NCI-H187 treated with DMSO at 0.1 percent for 48 hours (cell line): Measurements from ENCODE around the gene IMMP2L.
A peak's percentile ranks its signal among the peaks of the same experiment; 100 is the strongest.

ENCODE experiments used
- DNase-seq: peaks from one replicate; lab custom pipeline; 2025; lab: John Stamatoyannopoulos, UW

IMMP2L gene

DNA sequence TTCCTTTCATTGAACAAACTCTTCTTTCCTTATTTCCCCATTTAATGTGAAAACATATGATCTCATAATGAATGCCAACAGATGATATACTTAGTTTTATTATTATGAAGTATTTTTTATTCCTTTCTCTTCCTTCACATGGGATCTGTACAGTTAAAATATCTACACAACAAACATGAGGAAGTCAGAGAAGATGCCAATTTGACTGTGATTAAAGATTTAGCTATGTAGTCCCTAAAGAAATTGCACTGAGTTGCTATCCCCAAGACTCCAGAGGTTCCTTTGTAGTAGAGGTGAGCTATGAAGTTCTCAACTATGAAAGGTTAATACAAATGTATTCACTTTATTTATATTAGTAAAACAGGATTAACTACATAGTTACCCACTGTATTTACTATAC, 532.0 kb downstream of the IMMP2L start:
- DNase-seq = no peak

DNA sequence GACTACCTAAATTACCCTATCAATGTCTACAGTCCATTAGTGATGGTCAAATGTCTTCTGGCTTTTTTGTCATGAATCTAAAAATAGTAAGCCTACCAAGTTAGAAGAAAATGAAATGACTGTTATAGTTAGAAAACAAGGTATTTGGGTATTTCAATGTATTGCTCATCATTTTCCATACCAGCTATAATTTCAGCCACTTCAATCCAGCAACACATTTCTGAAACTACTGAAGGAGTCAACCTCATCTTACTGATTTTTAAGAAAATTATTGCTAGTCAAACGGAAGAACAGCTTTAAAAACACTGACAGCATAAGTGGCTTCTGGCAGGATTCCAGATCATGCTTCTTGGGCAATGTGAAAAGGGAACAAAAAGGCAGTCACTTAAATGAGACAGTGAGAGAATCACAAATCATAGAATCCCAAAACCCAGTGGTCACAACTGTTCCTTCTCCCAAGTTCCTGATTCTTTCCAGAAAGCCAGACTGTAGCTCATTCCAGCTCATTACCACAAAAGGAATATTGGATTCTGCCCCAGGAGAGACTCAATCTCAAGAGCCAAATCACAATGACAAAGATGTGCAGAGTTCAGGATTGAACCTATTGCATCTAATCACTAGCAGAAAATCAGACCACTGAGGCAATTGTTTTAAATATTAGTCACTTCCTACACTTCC, 532.6 kb downstream of the IMMP2L start:
- peak; percentile 47 for DNase-seq

GRCh38 chr7:111029141-111029572, 533.1 kb downstream of the IMMP2L start:
- peak; percentile 57 for DNase-seq

DNA sequence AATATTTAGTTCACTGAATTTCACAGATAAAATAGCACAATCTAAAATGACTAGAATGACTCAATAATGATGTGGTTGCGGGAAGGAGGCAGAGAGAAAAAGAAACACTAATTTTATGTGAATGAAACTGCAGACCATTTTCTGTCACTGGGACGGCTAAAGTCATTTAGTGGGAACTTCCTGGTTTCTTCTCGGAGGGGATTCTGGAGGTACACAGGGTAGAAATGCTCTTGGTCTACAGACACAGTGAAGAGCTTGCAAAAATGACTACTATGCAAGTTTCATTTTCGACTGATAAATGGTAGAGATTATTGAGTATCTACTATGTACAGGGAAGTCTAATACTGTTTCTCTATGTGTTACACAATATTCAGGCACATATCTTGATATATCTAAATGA, 534.9 kb downstream of the IMMP2L start:
- DNase-seq = no peak

DNA sequence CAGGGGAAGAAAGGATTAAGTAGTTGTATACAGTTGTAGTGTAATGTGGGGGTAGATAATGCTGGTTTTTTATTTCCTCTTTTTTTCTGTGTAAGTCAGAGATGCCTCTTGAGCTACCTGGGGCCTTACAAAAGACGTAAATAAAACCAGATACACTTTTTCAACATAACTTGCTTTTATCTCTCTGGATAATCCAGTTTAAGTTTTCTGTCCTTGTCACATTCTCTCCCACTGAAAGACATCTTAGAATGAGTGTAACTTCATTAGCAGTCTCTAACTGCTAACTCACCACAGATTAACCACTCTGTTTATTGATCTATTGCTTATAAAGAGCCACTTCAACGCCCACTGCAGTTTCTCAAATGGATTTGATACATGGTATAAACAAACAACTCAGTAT, 535.5 kb downstream of the IMMP2L start:
- no peak for DNase-seq

GRCh38 chr7:111026343-111026742, 535.9 kb downstream of the IMMP2L start:
- no peak for DNase-seq

DNA sequence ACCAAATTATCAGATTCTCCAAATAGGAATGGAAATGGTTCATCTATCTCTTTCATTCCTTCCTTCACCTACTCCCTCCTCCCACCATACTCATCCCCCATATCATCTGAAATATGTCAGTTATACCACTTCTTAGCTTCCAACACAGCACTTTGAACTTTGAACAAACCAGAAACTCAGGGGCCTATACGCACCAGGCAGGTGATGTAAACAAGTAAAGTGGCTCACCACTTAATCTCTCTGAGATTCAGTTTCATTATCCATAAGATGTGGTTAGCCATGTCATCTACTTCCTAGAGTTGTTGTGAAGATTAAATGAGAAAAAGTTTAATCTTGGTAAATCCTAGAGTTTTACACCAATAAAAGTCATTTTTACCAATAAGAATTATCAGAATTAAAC, 537.3 kb downstream of the IMMP2L start:
- DNase-seq = no peak

- DNase-seq = no peak
Measured at GRCh38 chr7:111018960-111019736, 543.1 kb downstream of the IMMP2L start.

GRCh38 chr7:111018447-111018846, 543.8 kb downstream of the IMMP2L start:
- DNase-seq = no peak

DNA sequence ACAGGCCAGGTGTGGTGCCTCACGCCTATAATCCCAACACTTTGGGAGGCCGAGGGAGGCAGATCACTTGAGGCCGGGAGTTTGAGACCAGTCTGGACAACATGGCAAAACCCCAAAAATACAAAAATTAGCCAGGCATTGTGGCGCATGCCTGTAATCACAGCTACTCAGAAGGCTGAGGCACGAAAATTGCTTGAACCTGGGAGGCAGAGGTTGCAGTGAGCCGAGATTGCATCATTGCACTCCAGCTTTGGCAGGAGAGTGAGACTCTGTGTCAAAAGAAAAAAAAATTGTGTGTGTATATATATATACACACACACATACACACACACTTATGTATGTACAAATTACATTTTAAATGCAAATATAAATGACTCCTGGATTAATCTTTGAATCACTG, 548.2 kb downstream of the IMMP2L start:
- no peak for DNase-seq

- DNase-seq = no peak
Measured at GRCh38 chr7:111012799-111013675, 549.3 kb downstream of the IMMP2L start.

DNA sequence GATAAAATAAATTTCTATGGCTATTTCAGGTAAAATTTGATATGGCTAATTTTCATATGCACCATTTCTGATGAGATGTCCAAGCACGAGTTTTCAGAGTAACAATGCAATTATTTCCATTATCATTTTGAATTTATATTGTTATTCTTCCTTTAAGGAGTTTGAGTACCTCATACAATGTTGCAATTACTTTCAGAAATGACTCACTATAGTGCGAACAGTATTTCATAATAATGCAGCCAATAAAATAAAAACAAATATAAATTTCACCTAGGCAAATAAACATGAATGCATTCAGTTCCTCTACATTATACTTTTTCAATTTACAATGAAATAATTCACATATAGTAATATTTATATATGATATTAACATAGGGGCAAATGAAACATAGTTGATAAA, 550.1 kb downstream of the IMMP2L start:
- no peak for DNase-seq

- no peak for DNase-seq
Measured at GRCh38 chr7:111011520-111011919, 550.8 kb downstream of the IMMP2L start.

- DNase-seq = no peak
Measured at GRCh38 chr7:111010798-111011197, 551.5 kb downstream of the IMMP2L start.

- no peak for DNase-seq
Measured at GRCh38 chr7:111009526-111010040, 552.7 kb downstream of the IMMP2L start.

- no peak for DNase-seq
Measured at GRCh38 chr7:111006691-111007090, 555.6 kb downstream of the IMMP2L start.

DNA sequence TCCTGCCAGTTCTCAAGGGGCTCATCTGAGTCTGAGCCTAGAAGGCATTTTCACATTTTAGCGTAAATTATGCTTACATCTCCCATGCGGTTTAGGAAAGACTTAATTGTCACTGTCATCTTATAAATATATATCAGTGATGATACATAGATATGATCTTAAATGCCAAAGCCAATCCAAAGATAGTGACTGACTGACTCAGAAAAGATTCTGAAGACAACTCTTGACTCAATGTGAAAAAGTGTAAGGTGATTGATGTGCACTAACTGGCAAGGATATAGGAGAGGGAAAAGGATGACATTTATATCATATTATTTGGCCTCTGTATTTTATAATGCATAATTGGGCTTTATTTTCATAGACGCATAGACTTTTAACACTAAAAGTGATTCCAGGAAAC, 556.3 kb downstream of the IMMP2L start:
- no peak for DNase-seq

GRCh38 chr7:111005445-111005844, 556.8 kb downstream of the IMMP2L start:
- DNase-seq = no peak

GRCh38 chr7:111004310-111004901, 557.9 kb downstream of the IMMP2L start:
- no peak for DNase-seq

- no peak for DNase-seq
Measured at GRCh38 chr7:111003883-111004282, 558.4 kb downstream of the IMMP2L start.

GRCh38 chr7:110994028-110994967, 568.0 kb downstream of the IMMP2L start:
- no peak for DNase-seq
